ENCODE results near the gene ZNF446. TPM values are rescaled to one million over a fixed set of nuclear protein-coding genes. Genes with fewer than 3 reads are reported as not detected.
A peak's percentile ranks its signal among the peaks of the same experiment; 100 is the strongest.
"Not testable (repeated sequence)": the region's sequence is repeated elsewhere in the genome, so short reads cannot be mapped to it uniquely, and the experiment has no call there.

Gene ZNF446
- total and polyA plus RNA-seq, 2 experiments from 2014 or later = 5.8 to 17.8 TPM

- 37 to 41% methylated on average over 5 of the region's 5 CpGs for WGBS, 2 experiments (ENCODE audit: low coverage in 1 of 2, low lambda C conversion rate in 2 of 2, missing lambda C conversion rate in 2 of 2)
- H3K4me3 ChIP-seq = peak overlapping the region; percentile 81
- peak; percentile 27 for DNase-seq
- H3K27me3 ChIP-seq (replicated peaks; ENCODE audit: insufficient read depth) = no peaks in the 10 kb centered on the region
- H3K4me1 ChIP-seq (ENCODE audit: insufficient read depth) = peaks cover 5% of the 10 kb centered on the region; the same call in 1 of the 2 replicates
- no peaks in the 10 kb centered on the region for H3K9me3 ChIP-seq (ENCODE audit: low read depth)
- H3K4me2 ChIP-seq (ENCODE audit: unreplicated experiment) = peak overlapping the region; percentile 57
- H4K20me1 ChIP-seq (ENCODE audit: insufficient read depth) = no peaks in the 10 kb centered on the region
- H3F3A ChIP-seq (ENCODE audit: insufficient read depth) = no peaks in the 10 kb centered on the region
- H3K9ac ChIP-seq = peak overlapping the region; percentile 53
- no peaks in the 10 kb centered on the region; the same call in 1 of the 2 replicates for H3K36me3 ChIP-seq (ENCODE audit: low read depth)
- no peak overlapping the region for H2AFZ ChIP-seq
- in situ Hi-C loops (cut with MboI) = no loop called here
- TF ChIP-seq EZH2phosphoT487 (IDR thresholded peaks at IDR 0.05; ENCODE audit: insufficient read depth, low read depth) = no peak
- no peak for TF ChIP-seq EZH2 (IDR thresholded peaks at IDR 0.05; ENCODE audit: insufficient read depth, poor library complexity, severe bottlenecking)
- peaks cover 27% of the 10 kb centered on the region for H3K79me2 ChIP-seq (ENCODE audit: insufficient read depth)
- no peak overlapping the region for H3K27ac ChIP-seq
- no peaks in the 10 kb centered on the region for H3K9me2 ChIP-seq (ENCODE audit: insufficient read depth)
Measured at GRCh38 chr19:58468216-58468839, 7.8 kb upstream of the ZNF446 start.

DNA sequence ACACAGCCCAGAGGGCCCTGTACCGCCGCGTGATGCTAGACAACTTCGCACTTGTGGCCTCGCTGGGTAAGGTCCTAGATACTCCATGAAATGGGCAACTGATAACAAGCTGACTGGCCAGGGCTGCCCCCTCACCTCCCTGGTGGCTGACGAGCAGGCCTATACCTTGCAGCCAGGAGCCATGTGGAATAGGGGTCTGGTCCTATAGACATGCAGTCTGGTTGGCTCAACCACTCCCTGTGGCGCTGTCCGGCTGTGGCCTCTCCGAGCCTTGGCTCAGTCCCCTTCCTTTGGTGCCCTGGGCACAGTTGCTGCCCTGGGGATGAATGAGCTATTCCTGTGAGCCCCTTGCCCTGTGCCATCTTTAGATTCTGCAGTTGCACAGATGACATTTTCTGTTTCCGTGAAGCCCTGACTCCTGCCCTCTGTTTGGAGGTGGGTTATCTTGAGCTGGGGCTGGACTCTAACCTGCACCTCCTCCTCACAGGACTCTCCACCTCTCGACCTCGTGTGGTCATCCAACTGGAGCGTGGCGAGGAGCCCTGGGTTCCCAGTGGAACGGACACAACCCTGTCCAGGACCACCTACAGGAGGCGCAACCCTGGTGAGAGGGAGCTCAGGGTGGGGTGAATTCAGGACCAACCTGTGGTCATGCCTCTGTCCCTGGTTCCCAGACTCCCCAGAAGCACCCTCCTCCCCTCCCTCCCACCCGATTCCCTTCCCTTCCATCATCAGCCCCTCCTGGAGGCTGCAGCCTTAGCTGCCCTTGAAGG is 6.7 kb upstream of the ZNF446 start:
- no peaks in the 10 kb centered on the region for H4K20me1 ChIP-seq (ENCODE audit: insufficient read depth)
- no peak overlapping the region for H3K9ac ChIP-seq
- H2AFZ ChIP-seq = no peak overlapping the region
- no peak for DNase-seq
- TF ChIP-seq EZH2phosphoT487 (IDR thresholded peaks at IDR 0.05; ENCODE audit: insufficient read depth, low read depth) (no peak), EZH2 (IDR thresholded peaks at IDR 0.05; ENCODE audit: insufficient read depth, poor library complexity, severe bottlenecking) (no peak)
- H3K4me3 ChIP-seq = no peak overlapping the region
- H3K4me1 ChIP-seq (ENCODE audit: insufficient read depth) = peaks cover 7% of the 10 kb centered on the region
- H3F3A ChIP-seq (ENCODE audit: insufficient read depth) = peaks cover 10% of the 10 kb centered on the region; the same call in 1 of the 2 replicates
- no peaks in the 10 kb centered on the region for H3K9me3 ChIP-seq (ENCODE audit: low read depth)
- no peaks in the 10 kb centered on the region for H3K9me2 ChIP-seq (ENCODE audit: insufficient read depth)
- H3K27ac ChIP-seq = no peak overlapping the region
- no peak overlapping the region for H3K4me2 ChIP-seq (ENCODE audit: unreplicated experiment)
- in situ Hi-C loops (cut with MboI) = no loop called here
- no peaks in the 10 kb centered on the region; the same call in 1 of the 2 replicates for H3K36me3 ChIP-seq (ENCODE audit: low read depth)
- H3K27me3 ChIP-seq (replicated peaks; ENCODE audit: insufficient read depth) = no peaks in the 10 kb centered on the region
- peaks cover 27% of the 10 kb centered on the region for H3K79me2 ChIP-seq (ENCODE audit: insufficient read depth)
- WGBS, 2 experiments (ENCODE audit: low coverage in 1 of 2, low lambda C conversion rate in 2 of 2, missing lambda C conversion rate in 2 of 2) = 95 to 96% methylated on average over 11 to 17 of the region's 17 CpGs

DNA sequence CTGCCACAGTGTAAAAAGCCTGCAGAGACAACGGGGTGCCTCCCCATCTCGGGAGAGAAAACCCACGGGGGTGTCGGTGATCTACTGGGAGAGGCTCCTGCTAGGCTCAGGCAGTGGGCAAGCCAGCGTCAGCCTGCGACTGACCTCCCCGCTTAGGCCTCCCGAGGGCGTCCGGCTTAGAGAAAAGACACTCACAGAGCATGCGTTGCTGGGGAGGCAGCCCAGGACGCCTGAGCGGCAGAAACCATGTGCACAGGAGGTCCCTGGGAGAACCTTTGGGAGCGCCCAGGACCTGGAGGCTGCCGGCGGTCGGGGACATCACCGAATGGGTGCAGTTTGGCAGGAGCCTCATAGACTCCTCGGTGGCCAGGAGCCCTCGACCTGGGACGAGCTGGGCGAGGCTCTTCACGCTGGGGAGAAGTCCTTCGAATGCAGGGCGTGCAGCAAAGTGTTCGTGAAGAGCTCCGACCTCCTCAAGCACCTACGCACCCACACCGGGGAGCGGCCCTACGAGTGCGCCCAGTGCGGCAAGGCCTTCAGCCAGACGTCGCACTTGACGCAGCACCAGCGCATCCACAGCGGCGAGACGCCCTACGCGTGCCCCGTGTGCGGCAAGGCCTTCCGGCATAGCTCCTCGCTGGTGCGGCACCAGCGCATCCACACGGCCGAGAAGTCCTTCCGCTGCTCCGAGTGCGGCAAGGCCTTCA is 5.2 kb upstream of the ZNF446 start:
- peaks cover 16% of the 10 kb centered on the region for H3K4me1 ChIP-seq (ENCODE audit: insufficient read depth)
- H2AFZ ChIP-seq; H3K27ac ChIP-seq; H4K20me1 ChIP-seq (ENCODE audit: insufficient read depth); H3K9me3 ChIP-seq (ENCODE audit: low read depth); H3K9ac ChIP-seq; H3K4me2 ChIP-seq (ENCODE audit: unreplicated experiment); H3K27me3 ChIP-seq (replicated peaks; ENCODE audit: insufficient read depth); in situ Hi-C loops (cut with MboI); DNase-seq; H3K4me3 ChIP-seq; H3K9me2 ChIP-seq (ENCODE audit: insufficient read depth); H3K36me3 ChIP-seq (ENCODE audit: low read depth): not testable (repeated sequence)
- peaks cover 21% of the 10 kb centered on the region for H3F3A ChIP-seq (ENCODE audit: insufficient read depth)
- H3K79me2 ChIP-seq (ENCODE audit: insufficient read depth) = peaks cover 27% of the 10 kb centered on the region
- WGBS, 2 experiments (ENCODE audit: low coverage in 1 of 2, low lambda C conversion rate in 2 of 2, missing lambda C conversion rate in 2 of 2) = 93 to 96% methylated on average over 13 to 35 of the region's 53 CpGs

GRCh38 chr19:58471736-58472135 is 4.4 kb upstream of the ZNF446 start:
- Histone ChIP-seq H3K4me3 (no peak overlapping the region), H3K4me1 (ENCODE audit: insufficient read depth) (peaks cover 16% of the 10 kb centered on the region), H3K79me2 (ENCODE audit: insufficient read depth) (peaks cover 27% of the 10 kb centered on the region), H3K27ac (no peak overlapping the region), H4K20me1 (ENCODE audit: insufficient read depth) (no peaks in the 10 kb centered on the region), H3K27me3 (replicated peaks; ENCODE audit: insufficient read depth) (no peaks in the 10 kb centered on the region), H3K9ac (no peak overlapping the region), H3K9me2 (ENCODE audit: insufficient read depth) (no peaks in the 10 kb centered on the region), H3F3A (ENCODE audit: insufficient read depth) (peaks cover 21% of the 10 kb centered on the region), H3K9me3 (ENCODE audit: low read depth) (no peaks in the 10 kb centered on the region), H2AFZ (no peak overlapping the region), H3K36me3 (ENCODE audit: low read depth) (no peaks in the 10 kb centered on the region; the same call in 1 of the 2 replicates), H3K4me2 (ENCODE audit: unreplicated experiment) (no peak overlapping the region)
- TF ChIP-seq EZH2 (IDR thresholded peaks at IDR 0.05; ENCODE audit: insufficient read depth, poor library complexity, severe bottlenecking) = no peak
- no peak for TF ChIP-seq EZH2phosphoT487 (IDR thresholded peaks at IDR 0.05; ENCODE audit: insufficient read depth, low read depth)
- DNase-seq = no peak
- in situ Hi-C loops (cut with MboI) = no loop called here
- WGBS, 2 experiments (ENCODE audit: low coverage in 1 of 2, low lambda C conversion rate in 2 of 2, missing lambda C conversion rate in 2 of 2) = 93 to 97% methylated on average over 26 to 39 of the region's 39 CpGs

Data from GM23248 (cell line).